Loucy (cell line): Measurements from ENCODE around the gene SSB.
"Not testable (repeated sequence)": the region's sequence is repeated elsewhere in the genome, so short reads cannot be mapped to it uniquely, and the experiment has no call there.

Experiments
- H2AFZ ChIP-seq: fragments of 200-600 bp; sonication (generic); 2 replicates; pipeline ENCODE4 v1.6.0; 2016; ENCODE audit warnings: antibody characterized with exemption, mild to moderate bottlenecking, low read length, moderate library complexity
- H3F3A ChIP-seq: fragments of 200-600 bp; 2 replicates; pipeline ENCODE4 v1.6.0; 2016; ENCODE audit warnings: antibody characterized with exemption, low read depth, mild to moderate bottlenecking
- H3K27me3 ChIP-seq: fragments of 200-600 bp; sonication (generic); 2 replicates; pipeline ENCODE4 v1.6.1; 2014; ENCODE audit warnings: low read length, mild to moderate bottlenecking; ENCODE audit not compliant: insufficient read depth, poor library complexity, severe bottlenecking
- H3K36me3 ChIP-seq: fragments of 200-600 bp; sonication (generic); 2 replicates; pipeline ENCODE4 v1.6.1; 2016; ENCODE audit warnings: low read length; ENCODE audit not compliant: insufficient read depth
- H3K4me1 ChIP-seq: fragments of 200-600 bp; sonication (generic); 2 replicates; pipeline ENCODE4 v1.5.1; 2014; ENCODE audit warnings: low read length, mild to moderate bottlenecking; ENCODE audit not compliant: insufficient read depth, poor library complexity, severe bottlenecking
- H3K4me2 ChIP-seq: fragments of 200-600 bp; sonication (generic); 2 replicates; pipeline ENCODE4 v1.6.0; 2014; ENCODE audit warnings: antibody characterized with exemption, low read length, low read depth, mild to moderate bottlenecking; ENCODE audit not compliant: poor library complexity, severe bottlenecking
- H3K4me3 ChIP-seq: fragments of 200-600 bp; sonication (generic); 2 replicates; pipeline ENCODE4 v1.5.1; 2014; ENCODE audit warnings: low read length, mild to moderate bottlenecking, mixed read lengths; ENCODE audit not compliant: poor library complexity, severe bottlenecking
- H3K79me2 ChIP-seq: fragments of 200-600 bp; sonication (generic); 2 replicates; pipeline ENCODE4 v1.6.1; 2014; ENCODE audit warnings: low read length; ENCODE audit not compliant: insufficient read depth
- H3K9ac ChIP-seq: fragments of 200-600 bp; sonication (generic); 2 replicates; pipeline ENCODE4 v1.6.0; 2014; ENCODE audit warnings: mild to moderate bottlenecking, low read depth, low read length, moderate library complexity; ENCODE audit not compliant: poor library complexity, severe bottlenecking
- H3K9me2 ChIP-seq: fragments of 200-600 bp; sonication (generic); replicated peaks from 2 replicates; pipeline ENCODE4 v1.6.1; 2016; ENCODE audit warnings: low read depth, low read length, mixed read lengths
- H3K9me3 ChIP-seq: fragments of 200-600 bp; sonication (generic); 2 replicates; pipeline ENCODE4 v1.6.1; 2014; ENCODE audit warnings: mild to moderate bottlenecking, antibody characterized with exemption, low read length, low read depth; ENCODE audit not compliant: insufficient read depth
- H4K20me1 ChIP-seq: fragments of 200-600 bp; sonication (generic); 2 replicates; pipeline ENCODE4 v1.6.0; 2014; ENCODE audit warnings: antibody characterized with exemption, low read length, mild to moderate bottlenecking; ENCODE audit not compliant: insufficient read depth, poor library complexity, severe bottlenecking
- CTCF ChIP-seq: fragments of 200-600 bp; sonication (generic); conservative IDR thresholded peaks from 2 replicates; pipeline ENCODE4 v1.5.1; 2014; ENCODE audit warnings: mild to moderate bottlenecking, antibody characterized with exemption, low read length
- EZH2phosphoT487 ChIP-seq: fragments of 200-600 bp; IDR thresholded peaks from 2 replicates; pipeline ENCODE4 v1.6.1; 2018; ENCODE audit warnings: antibody characterized with exemption, mild to moderate bottlenecking, moderate library complexity, borderline replicate concordance

SSB gene

GRCh38 chr2:169806586-169806985, 7.9 kb downstream of the SSB start:
- H3K4me3 ChIP-seq, result no peak overlapping the region
- no peaks in the 10 kb centered on the region for H3K9me3 ChIP-seq
- no peaks in the 10 kb centered on the region for H3K27me3 ChIP-seq
- peaks cover 58% of the 10 kb centered on the region for H3K36me3 ChIP-seq
- H3K4me2 ChIP-seq, result no peak overlapping the region
- peaks cover 45% of the 10 kb centered on the region for H4K20me1 ChIP-seq
- no peaks in the 10 kb centered on the region for H3K9me2 ChIP-seq
- H3K9ac ChIP-seq, result no peak overlapping the region
- H3K79me2 ChIP-seq, result peaks cover 31% of the 10 kb centered on the region
- no peak for TF ChIP-seq CTCF
- TF ChIP-seq EZH2phosphoT487, result no peak
- no peak overlapping the region for H2AFZ ChIP-seq
- peaks cover 4% of the 10 kb centered on the region; the same call in 1 of the 2 replicates for H3F3A ChIP-seq
- H3K4me1 ChIP-seq, result peaks cover 20% of the 10 kb centered on the region

DNA sequence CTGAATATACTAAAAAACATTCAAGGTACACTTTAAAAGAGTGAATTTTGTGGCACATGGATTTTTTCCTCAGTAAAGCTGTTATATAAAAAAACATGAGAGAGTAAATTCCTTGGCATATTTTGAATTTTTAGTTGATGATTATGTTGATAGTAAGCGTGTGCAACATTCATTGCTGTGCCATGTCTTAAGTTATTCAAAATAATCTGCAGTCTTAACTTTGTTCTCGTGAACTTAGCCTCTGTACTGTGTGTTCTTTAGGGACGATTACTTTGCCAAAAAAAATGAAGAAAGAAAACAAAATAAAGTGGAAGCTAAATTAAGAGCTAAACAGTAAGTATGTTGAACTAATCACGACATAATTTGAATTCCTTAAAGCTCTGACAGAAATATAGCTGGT, 9.6 kb downstream of the SSB start:
- H3K9me2 ChIP-seq, result no peaks in the 10 kb centered on the region
- peaks cover 29% of the 10 kb centered on the region for H4K20me1 ChIP-seq
- peaks cover 72% of the 10 kb centered on the region for H3K36me3 ChIP-seq
- H3K27me3 ChIP-seq, result no peaks in the 10 kb centered on the region
- H2AFZ ChIP-seq, result no peak overlapping the region
- peaks cover 4% of the 10 kb centered on the region; the same call in 1 of the 2 replicates for H3F3A ChIP-seq
- peaks cover 5% of the 10 kb centered on the region for H3K4me1 ChIP-seq
- no peak for TF ChIP-seq EZH2phosphoT487
- TF ChIP-seq CTCF, result no peak
- H3K4me3 ChIP-seq, result no peak overlapping the region
- no peak overlapping the region for H3K4me2 ChIP-seq
- H3K79me2 ChIP-seq, result peaks cover 15% of the 10 kb centered on the region
- H3K9ac ChIP-seq, result no peak overlapping the region
- H3K9me3 ChIP-seq, result no peaks in the 10 kb centered on the region

DNA sequence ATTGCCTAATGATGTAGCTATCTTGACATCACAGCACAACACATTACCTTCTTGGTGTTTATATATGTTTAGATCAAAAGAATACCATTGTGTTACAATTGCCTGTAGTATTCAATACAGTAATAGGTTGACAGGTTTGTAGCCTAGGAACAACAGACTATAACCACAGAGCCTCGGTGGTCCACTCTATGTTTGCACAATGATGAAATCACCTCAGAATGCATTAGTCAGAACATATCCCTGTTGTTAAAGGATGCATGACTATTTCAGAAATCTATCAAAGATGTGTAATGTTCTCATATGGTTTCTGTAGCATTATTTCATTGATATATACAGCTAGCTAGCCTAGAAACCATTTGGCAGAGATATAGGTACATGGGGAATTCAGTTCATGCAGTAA, 17.2 kb downstream of the SSB start:
- H4K20me1 ChIP-seq, result no peaks in the 10 kb centered on the region
- no peak overlapping the region for H2AFZ ChIP-seq
- H3K9ac ChIP-seq, result no peak overlapping the region
- H3K4me1 ChIP-seq, result peaks cover 17% of the 10 kb centered on the region
- no peaks in the 10 kb centered on the region for H3K27me3 ChIP-seq
- H3K79me2 ChIP-seq, result peaks cover 3% of the 10 kb centered on the region; the same call in 1 of the 2 replicates
- no peak overlapping the region for H3K4me2 ChIP-seq
- H3K9me2 ChIP-seq, result no peaks in the 10 kb centered on the region
- H3K4me3 ChIP-seq, result no peak overlapping the region
- TF ChIP-seq EZH2phosphoT487 (no peak), CTCF (no peak)
- H3K9me3 ChIP-seq, result no peaks in the 10 kb centered on the region
- H3K36me3 ChIP-seq, result peaks cover 31% of the 10 kb centered on the region; the same call in 1 of the 2 replicates
- H3F3A ChIP-seq, result peaks cover 7% of the 10 kb centered on the region; the same call in 1 of the 2 replicates

DNA sequence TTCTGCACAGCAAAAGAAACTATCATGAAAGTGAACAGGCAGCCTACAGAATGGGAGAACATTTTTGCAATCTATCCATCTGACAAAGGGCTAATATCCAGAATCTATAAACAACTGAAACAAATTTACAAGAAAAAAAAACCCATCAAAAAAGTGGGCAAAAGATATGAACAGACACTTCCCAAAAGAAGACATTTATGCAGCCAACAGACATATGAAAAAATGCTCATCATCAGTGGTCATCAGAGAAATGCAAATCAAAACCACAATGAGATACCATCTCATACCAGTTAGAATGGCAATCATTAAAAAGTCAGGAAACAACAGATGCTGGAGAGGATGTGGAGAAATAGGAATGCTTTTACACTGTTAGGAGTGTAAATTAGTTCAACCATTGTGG, 18.3 kb downstream of the SSB start:
- H3K9me2 ChIP-seq, H3K9ac ChIP-seq, H3K27me3 ChIP-seq, H2AFZ ChIP-seq, H4K20me1 ChIP-seq, H3F3A ChIP-seq, H3K4me3 ChIP-seq, H3K4me2 ChIP-seq, H3K9me3 ChIP-seq: not testable (repeated sequence)
- Histone ChIP-seq H3K79me2 (peaks cover 13% of the 10 kb centered on the region), H3K4me1 (peaks cover 24% of the 10 kb centered on the region), H3K36me3 (peaks cover 20% of the 10 kb centered on the region; the same call in 1 of the 2 replicates)

- H3K4me3 ChIP-seq, H3K9me2 ChIP-seq, H3F3A ChIP-seq, H2AFZ ChIP-seq, H3K4me2 ChIP-seq, H3K27me3 ChIP-seq, H4K20me1 ChIP-seq, H3K9ac ChIP-seq, H3K9me3 ChIP-seq: not testable (repeated sequence)
- peaks cover 17% of the 10 kb centered on the region for H3K79me2 ChIP-seq
- H3K36me3 ChIP-seq, result peaks cover 16% of the 10 kb centered on the region; the same call in 1 of the 2 replicates
- H3K4me1 ChIP-seq, result peaks cover 28% of the 10 kb centered on the region
Observed at GRCh38 chr2:169817369-169817768, 18.7 kb downstream of the SSB start.
